GM19240 (cell line): ENCODE results near the gene SMIM15.
A peak's percentile ranks its signal among the peaks of the same experiment; 100 is the strongest.
"Not testable (repeated sequence)": the region's sequence is repeated elsewhere in the genome, so short reads cannot be mapped to it uniquely, and the experiment has no call there.

Source experiments
- DNase-seq: peaks from one replicate; pipeline ENCODE4 v3.0.0; 2011; ENCODE audit warnings: low spot score; ENCODE audit not compliant: insufficient read length

Gene SMIM15

GRCh38 chr5:61162010-61162831 lies at the start of gene SMIM15:
Gene SMIM15 (minus strand): TSS chr5:61162468. CDS start chr5:61160171, 2,297 bp downstream.
- peak; percentile 74 for DNase-seq

- no peak for DNase-seq
Observed at GRCh38 chr5:61207884-61208283, 45.6 kb upstream of the SMIM15 start.

GRCh38 chr5:61205013-61205412 lies 42.7 kb upstream of the SMIM15 start:
- no peak for DNase-seq

- no peak for DNase-seq
Observed at GRCh38 chr5:61202213-61202612, 39.9 kb upstream of the SMIM15 start.

GRCh38 chr5:61200582-61201155 lies 38.4 kb upstream of the SMIM15 start:
- DNase-seq, result no peak

GRCh38 chr5:61198606-61199005 lies 36.3 kb upstream of the SMIM15 start:
- no peak for DNase-seq

GRCh38 chr5:61187826-61188225 lies 25.6 kb upstream of the SMIM15 start:
- not testable (repeated sequence) for DNase-seq

- not testable (repeated sequence) for DNase-seq
Observed at GRCh38 chr5:61187352-61187751, 25.1 kb upstream of the SMIM15 start.

- DNase-seq, result no peak
Observed at GRCh38 chr5:61186634-61187033, 24.4 kb upstream of the SMIM15 start.

DNA sequence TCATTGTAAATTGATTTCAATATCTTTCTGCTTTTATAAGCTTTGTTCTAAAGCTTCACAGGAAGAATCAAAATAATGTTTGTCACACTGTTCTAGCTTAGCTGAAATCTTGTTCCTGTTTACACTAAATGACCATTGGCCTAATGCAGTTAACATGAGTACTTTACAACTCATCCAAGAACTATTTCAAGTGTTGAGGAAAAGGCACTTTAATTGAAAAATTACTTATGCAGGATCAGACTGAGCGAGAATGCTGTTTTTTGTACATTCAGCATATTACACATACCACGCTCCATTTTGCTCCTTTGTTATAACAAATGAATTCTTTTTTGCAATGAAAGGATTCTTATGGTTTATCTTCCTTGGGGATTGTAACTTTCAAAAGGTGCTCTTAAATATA lies 22.4 kb upstream of the SMIM15 start:
- no peak for DNase-seq

- no peak for DNase-seq
Observed at GRCh38 chr5:61183538-61183937, 21.3 kb upstream of the SMIM15 start.

GRCh38 chr5:61182449-61182848 lies 20.2 kb upstream of the SMIM15 start:
- no peak for DNase-seq

- DNase-seq, result no peak
Observed at GRCh38 chr5:61180886-61181285, 18.6 kb upstream of the SMIM15 start.

GRCh38 chr5:61178702-61179101 lies 16.4 kb upstream of the SMIM15 start:
- DNase-seq, result no peak

DNA sequence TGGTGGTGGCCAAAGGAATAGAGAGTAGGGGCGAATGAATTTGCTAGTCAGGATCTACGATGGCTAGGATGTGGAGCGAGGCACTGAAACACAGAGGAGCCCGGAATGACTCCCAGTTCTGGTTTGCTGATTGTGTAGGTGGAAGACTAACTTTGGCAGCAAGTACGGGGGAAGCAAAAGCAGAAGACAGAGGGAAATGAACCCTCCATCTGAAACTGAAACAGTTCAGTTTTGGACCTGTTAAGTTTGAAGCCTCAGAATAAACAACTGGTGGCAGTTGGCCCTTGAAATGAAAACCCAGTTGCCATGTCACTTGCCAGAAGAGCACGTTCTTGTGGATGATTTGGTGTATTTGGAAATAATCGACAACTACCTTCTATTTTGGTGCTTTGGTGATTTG lies 15.4 kb upstream of the SMIM15 start:
- DNase-seq, result peak; percentile 5

DNA sequence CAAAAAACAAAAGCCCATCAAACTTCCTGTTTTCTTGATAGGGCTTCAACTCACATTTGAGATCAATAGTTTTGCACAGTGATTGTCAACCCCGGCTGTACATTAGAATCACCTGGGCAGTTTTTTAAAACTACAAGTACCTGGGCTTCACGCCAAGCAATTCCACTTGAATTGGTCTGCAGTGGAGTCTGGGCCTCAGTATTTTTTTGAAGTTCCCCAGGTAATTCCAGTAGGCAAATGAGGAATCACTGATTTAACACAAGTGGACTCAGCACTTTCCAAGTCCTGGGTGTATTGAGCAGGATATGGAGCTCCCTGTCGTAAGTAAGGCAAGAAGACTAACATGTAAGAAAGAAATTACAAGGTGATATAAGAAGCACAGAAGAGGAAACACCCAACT lies 14.8 kb upstream of the SMIM15 start:
- no peak for DNase-seq

- no peak for DNase-seq
Observed at GRCh38 chr5:61176631-61177030, 14.4 kb upstream of the SMIM15 start.

GRCh38 chr5:61171479-61171878 lies 9.2 kb upstream of the SMIM15 start:
- DNase-seq, result no peak

GRCh38 chr5:61168951-61169350 lies 6.7 kb upstream of the SMIM15 start:
- DNase-seq, result no peak

DNA sequence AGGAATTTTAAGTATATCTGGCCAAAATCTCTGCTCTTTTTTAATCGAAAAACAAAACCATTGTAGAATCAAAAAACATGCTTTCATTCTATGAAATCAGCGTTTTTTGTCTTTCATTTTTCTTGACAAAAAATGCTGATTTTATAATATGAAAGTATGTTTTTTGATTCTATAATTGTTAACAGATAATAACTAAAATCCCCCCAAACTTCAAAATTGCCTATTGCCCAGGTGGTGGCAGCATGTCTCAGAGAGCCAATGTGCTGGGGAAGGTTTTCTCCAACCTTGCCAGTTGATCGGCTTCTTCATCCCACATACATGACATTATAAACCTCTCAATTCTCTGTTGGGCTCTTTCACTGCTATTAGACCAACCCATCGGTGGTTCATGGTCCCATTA lies 5.1 kb upstream of the SMIM15 start:
- DNase-seq, result no peak

DNA sequence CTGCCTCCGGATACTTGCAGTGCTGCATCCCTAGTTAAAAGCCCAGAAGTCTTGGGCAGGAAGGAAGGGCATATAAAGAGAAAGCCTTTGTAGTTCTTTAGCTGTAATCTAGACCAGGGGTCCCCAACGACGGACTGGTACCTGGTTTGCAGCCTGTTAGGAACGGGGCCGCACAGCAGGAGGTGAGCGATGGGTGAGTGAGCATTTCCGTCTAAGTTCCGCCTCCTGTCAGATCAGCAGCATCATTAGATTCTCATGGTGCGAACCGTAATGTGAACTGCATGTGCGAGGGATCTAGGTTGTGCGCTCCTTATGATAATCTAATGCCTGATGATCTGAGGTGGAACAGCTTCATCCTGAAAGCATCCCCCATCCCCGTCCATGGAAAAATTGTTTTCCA lies 1.6 kb upstream of the SMIM15 start:
- no peak for DNase-seq

DNA sequence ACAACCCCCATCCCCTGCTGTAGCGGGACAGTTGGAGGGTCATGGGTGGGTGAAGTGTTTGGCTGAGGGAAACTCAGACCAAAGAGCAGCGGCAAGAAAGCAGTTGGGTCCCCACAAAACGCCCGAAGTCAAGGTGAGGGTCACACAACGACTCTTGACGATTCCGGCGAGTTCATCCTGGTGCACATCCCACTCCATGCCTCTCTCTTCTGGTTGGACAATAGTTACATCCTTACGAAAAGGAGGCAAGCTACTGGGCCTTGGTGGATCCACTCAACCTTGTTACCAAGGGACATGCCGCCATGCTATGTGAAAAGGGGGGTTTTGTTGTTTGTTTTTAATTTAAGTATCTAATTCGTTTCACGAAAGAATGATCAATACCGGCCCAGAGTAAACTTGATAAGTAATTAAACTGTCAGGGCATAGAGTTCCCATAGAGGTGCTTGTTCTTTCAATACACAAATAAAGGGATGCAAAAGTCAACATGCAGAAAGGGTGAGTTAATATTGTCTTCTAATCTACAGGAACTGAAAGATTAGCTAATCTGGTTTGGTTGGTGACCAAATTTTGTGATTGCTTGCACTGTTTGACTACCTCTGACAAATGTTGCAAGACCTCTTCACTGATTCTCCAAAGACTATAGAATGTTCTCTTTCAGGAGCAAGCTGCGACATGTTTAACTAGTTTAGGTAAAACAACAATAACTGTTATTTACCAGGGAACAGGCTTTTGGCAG lies 732 bp upstream of the SMIM15 start:
- no peak for DNase-seq
